Activated CD4-positive, alpha-beta T cell treated with anti-CD3 and anti-CD28 coated beads, Interleukin-2, amount 50 U/mL, for 16 hours (primary cell): Measurements from ENCODE around the gene STK32B.
"Not testable (repeated sequence)": the region's sequence is repeated elsewhere in the genome, so short reads cannot be mapped to it uniquely, and the experiment has no call there.

Source experiments
- DNase-seq: peaks from one replicate; pipeline ENCODE4 v3.0.0-alpha.2; 2020

STK32B gene

GRCh38 chr4:5409972-5410618, 358.8 kb downstream of the STK32B start:
- DNase-seq, result no peak

GRCh38 chr4:5412296-5412695, 361.0 kb downstream of the STK32B start:
- no peak for DNase-seq

GRCh38 chr4:5412751-5413150, 361.5 kb downstream of the STK32B start:
- DNase-seq, result no peak

- no peak for DNase-seq
Observed at GRCh38 chr4:5416637-5417036, 365.4 kb downstream of the STK32B start.

GRCh38 chr4:5420266-5420665, 369.0 kb downstream of the STK32B start:
- no peak for DNase-seq

GRCh38 chr4:5421416-5421815, 370.1 kb downstream of the STK32B start:
- no peak for DNase-seq

- no peak for DNase-seq
Observed at GRCh38 chr4:5422195-5422594, 370.9 kb downstream of the STK32B start.

- no peak for DNase-seq
Observed at GRCh38 chr4:5423670-5424069, 372.4 kb downstream of the STK32B start.

- DNase-seq, result no peak
Observed at GRCh38 chr4:5424211-5424610, 372.9 kb downstream of the STK32B start.

GRCh38 chr4:5424901-5425300, 373.6 kb downstream of the STK32B start:
- no peak for DNase-seq

GRCh38 chr4:5429747-5430146, 378.5 kb downstream of the STK32B start:
- no peak for DNase-seq

GRCh38 chr4:5433196-5433595, 381.9 kb downstream of the STK32B start:
- no peak for DNase-seq

GRCh38 chr4:5435201-5435600, 383.9 kb downstream of the STK32B start:
- no peak for DNase-seq

- no peak for DNase-seq
Observed at GRCh38 chr4:5435823-5436222, 384.5 kb downstream of the STK32B start.

- DNase-seq, result not testable (repeated sequence)
Observed at GRCh38 chr4:5443976-5444802, 392.9 kb downstream of the STK32B start.

GRCh38 chr4:5444918-5445517, 393.7 kb downstream of the STK32B start:
- DNase-seq, result no peak

GRCh38 chr4:5446595-5447226, 395.4 kb downstream of the STK32B start:
- no peak for DNase-seq

GRCh38 chr4:5447755-5448154, 396.5 kb downstream of the STK32B start:
- no peak for DNase-seq

GRCh38 chr4:5448221-5448620, 396.9 kb downstream of the STK32B start:
- DNase-seq, result no peak

GRCh38 chr4:5451243-5451642, 400.0 kb downstream of the STK32B start:
- DNase-seq, result no peak

GRCh38 chr4:5452156-5452555, 400.9 kb downstream of the STK32B start:
- DNase-seq, result no peak

GRCh38 chr4:5455003-5455585, 403.8 kb downstream of the STK32B start:
- DNase-seq, result no peak

- no peak for DNase-seq
Observed at GRCh38 chr4:5456296-5456845, 405.1 kb downstream of the STK32B start.
